ENCODE data around the gene TSGA10.
A peak's percentile ranks its signal among the peaks of the same experiment; 100 is the strongest.
"Not testable (repeated sequence)": the region's sequence is repeated elsewhere in the genome, so short reads cannot be mapped to it uniquely, and the experiment has no call there.

Gene TSGA10, protein sequence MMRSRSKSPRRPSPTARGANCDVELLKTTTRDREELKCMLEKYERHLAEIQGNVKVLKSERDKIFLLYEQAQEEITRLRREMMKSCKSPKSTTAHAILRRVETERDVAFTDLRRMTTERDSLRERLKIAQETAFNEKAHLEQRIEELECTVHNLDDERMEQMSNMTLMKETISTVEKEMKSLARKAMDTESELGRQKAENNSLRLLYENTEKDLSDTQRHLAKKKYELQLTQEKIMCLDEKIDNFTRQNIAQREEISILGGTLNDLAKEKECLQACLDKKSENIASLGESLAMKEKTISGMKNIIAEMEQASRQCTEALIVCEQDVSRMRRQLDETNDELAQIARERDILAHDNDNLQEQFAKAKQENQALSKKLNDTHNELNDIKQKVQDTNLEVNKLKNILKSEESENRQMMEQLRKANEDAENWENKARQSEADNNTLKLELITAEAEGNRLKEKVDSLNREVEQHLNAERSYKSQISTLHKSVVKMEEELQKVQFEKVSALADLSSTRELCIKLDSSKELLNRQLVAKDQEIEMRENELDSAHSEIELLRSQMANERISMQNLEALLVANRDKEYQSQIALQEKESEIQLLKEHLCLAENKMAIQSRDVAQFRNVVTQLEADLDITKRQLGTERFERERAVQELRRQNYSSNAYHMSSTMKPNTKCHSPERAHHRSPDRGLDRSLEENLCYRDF

DNA sequence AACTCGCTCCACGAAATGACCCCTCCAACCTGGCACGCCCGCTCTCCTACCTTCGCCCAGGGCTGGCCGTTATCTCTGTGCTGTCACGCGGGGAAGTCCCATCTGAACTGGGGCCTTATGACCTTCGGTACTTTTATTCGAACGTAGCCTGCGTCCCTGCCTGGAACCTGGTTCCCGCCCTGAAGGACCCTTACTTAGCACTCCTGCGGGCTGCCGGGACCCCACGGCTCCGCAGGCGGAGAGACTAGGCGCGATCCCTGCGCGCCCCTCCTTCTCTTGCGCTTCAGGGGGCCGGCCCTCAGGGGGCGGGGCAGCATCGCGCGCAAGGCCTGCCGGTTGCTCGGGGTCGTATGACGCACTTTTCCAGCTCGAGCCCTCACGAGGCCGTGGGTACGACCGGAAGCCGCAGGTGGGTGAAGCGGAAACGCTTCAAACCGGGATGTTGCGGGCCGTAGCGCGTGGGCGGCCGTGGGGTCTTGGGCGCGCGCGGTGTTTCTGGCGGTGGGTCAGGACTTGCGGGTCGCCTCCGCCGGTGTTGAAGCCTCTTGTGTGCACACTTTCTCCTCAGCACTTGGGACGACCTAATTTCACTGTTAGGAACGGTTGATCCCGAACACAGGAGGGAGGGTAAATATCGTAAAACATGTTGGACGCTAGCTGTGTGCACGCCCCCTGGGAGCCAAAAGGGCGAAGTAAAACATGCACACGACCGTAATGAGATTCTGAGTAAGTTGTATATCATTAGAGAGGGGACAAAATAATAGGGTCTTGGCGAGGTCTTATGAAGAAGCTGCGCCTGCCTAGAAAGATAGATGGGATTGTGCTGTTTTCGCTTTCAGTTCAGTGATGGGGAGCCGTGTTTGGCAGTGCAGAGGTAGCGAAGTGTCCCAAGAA is at the start of gene TSGA10, which contains the start of gene LIPT1:
TSGA10 (minus strand) TSS at position 300 of the 894 bp plus-strand sequence. CDS start 45,503 bp downstream, outside the sequence.
LIPT1 (plus strand) TSS at position 325 of the 894 bp plus-strand sequence. CDS start 6,991 bp downstream, outside the sequence.
- peak; percentile 88 for DNase-seq

- DNase-seq, result no peak
Measured at GRCh38 chr2:99201959-99202678, 47.4 kb upstream of the TSGA10 start.

DNA sequence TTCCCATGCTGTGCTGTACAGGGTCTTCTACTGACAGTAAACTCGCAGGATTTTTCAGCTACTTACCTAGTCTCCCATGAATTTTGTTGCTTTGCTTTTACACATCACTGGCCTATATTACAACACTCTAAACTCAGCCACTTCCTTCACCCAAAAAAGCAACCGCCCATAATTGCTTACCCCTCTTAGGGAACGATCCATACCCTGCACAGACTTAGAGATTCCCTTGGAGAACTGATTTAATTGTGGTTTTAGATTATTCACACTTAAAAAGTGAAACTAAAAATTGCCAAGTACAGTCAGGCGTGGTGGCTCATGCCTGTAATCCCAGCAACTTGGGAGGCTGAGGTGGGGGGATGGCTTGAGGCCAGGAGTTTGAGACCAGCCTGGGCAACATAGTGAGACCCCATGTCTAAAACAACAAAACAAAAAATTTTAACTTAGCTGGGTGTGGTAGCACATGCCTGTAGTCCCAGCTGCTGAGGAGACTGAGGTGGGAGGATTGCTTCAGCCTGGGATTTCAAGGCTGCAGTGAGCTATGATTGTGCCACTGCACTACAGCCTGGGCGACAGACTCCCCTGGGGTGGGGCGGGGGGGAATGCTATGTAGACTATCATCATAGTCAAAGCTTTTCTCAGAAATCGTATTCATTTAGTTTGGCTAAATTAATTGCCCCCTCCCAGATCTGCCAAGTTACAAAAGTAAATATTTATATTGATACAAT is 45.5 kb upstream of the TSGA10 start:
- DNase-seq, result no peak

- no peak for DNase-seq
Measured at GRCh38 chr2:99198103-99198841, 43.5 kb upstream of the TSGA10 start.

DNA sequence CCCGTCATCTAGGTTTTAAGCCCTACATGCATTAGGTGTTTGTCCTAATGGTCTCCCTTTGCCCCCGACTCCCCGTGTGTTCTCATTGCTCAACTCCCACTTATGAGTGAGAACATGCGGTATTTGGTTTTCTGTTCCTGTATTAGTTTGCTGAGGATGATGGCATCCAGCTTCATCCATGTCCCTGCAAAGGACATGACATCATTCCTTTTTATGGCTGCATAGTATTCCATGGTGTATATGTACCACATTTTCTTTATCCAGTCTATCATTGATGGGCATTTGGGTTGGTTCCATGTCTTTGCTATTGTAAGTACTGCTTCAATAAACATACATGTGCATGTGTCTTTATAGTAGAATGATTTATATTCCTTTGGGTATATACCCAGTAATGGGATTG is 37.6 kb upstream of the TSGA10 start:
- not testable (repeated sequence) for DNase-seq

DNA sequence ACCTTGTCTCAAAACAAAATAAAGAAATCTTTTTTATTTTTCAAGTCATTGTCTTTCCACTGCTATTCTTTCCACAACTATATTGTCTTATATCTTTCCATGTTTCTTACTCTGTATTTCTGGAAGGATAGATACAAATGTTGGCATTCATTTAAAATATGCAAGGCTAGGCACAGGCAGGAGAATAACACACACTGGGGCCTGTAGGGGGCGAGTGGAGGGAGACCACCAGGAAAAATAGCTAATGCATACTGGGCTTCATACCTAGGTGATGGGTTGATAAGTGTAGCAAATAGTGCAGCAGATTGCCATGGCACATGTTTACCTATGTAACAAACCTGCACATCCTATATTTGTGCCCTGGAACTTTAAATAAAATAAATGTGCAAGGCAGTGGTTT is 35.8 kb upstream of the TSGA10 start:
- no peak for DNase-seq

GRCh38 chr2:99188357-99188756 is 33.6 kb upstream of the TSGA10 start:
- DNase-seq, result no peak

DNA sequence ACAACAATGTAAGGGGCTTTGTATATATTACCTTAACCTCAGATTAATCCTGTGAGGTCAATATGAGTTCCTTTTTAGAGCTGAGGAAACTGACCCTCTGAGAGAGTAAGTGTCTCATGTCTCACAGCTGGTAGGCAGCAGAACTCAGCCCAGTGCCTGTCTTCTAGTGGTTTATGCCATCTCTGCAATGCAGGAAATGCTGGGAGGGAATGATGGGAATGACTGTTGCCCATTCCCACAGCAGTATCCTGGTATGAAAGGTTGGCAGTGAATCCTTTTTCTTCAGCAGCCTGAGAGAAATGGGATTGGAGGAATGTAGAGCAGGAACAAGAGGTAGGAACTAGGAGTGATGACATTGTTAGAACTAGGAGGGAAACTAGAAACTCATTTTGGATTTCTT is 32.3 kb upstream of the TSGA10 start:
- DNase-seq, result no peak

DNA sequence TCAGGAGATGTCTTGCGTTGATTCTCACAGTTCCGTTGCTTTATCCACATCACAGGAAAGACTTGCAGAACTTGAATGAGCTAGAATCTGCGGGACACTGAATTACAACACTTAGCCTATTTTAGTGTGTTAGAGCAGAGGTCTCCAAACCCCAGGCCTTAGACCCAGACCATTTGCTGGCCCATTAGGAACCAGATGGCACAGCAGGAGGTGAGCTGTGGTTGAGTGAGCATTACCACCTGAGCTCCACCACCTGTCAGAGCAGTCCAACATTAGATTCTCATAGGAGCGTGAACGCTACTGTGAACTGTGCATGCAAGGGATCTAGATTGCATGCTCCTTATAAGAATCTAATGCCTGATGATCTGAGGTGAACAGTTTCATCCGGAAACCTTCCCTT is 30.1 kb upstream of the TSGA10 start:
- no peak for DNase-seq

- DNase-seq, result no peak
Measured at GRCh38 chr2:99183025-99183424, 28.3 kb upstream of the TSGA10 start.

- DNase-seq, result no peak
Measured at GRCh38 chr2:99181624-99182000, 26.9 kb upstream of the TSGA10 start.

DNA sequence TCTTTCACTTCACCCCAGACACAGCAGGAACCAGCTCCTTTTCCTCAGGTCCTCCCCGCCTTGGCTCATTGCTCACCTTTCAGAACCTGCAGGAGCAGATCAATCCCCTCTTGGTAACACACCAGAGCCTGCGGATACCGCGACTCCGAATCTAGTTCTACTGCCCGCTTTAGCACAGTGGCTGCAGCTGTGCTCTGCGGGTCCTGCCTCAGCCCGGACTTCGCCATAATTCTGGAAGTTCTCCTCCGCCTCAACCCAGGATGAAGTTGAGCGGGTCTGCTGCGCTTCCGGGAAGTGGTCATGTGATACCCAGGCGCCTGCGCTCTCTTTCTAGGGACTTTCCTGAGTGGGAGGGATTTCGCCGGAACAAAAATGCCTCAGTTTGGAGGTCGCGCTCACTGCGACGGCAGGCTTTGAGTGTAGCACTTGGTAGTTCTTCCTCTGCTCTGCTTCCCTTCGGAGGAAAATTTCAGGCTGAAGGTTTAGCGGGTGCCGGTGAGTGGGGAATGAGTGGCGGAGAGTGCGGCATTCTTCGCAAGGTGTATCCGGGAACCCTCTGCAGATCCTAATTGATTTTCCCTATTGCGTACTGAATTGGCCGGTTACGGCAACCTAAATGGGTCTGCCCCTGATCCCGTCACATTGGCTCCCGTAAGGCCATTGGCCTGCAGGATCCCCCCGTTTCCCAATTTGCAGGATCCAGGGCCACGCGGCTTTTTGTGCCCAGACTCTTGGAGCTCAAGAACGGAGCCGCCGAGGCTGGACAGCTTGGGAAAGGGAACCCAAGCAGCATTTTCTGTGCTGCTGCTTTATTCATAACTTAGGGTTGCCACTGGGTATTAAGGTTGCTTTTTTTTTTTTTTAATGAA is 26.2 kb upstream of the TSGA10 start, which contains the start of the genes MITD1 and MRPL30:
MITD1 (minus strand) TSS at position 304 of the 869 bp plus-strand sequence; CDS start at position 227, 77 bp downstream.
MRPL30 (plus strand) TSS at position 430 of the 869 bp plus-strand sequence. CDS start 5,020 bp downstream, outside the sequence.
- DNase-seq, result peak; percentile 94

DNA sequence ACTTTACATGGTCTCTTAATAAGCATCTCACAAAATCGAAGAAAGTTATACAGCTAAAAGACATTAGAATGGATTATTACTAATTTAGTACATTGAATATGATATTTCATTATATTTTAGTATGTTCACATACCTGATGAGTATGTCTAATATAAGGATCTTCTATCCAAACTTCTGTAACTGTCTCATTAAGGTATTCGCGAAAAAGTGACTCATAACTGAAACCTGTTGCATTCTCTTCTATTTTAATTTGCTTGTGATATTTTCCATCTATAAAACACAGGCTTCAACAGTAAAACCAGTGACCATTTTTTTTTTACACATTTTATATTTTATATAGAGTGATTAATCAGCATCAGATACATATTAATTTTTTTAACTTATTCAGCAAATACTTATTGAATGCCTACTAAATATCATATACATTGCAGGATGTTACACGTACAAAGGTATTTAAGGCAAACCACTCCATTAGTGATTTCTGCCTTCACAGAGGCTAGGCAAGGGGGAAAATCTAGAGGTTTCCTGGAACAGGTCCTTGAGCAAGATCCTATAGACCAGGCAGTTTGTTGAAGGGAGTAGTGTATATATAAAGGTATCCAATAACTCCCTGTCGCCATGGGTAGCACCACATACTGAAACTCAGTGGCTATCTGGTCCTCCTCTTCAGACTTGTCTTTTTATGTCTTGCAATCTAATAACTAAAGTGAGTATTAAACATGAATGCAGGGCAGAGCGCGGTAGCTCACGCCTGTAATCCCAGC is 16.8 kb upstream of the TSGA10 start:
- no peak for DNase-seq

DNA sequence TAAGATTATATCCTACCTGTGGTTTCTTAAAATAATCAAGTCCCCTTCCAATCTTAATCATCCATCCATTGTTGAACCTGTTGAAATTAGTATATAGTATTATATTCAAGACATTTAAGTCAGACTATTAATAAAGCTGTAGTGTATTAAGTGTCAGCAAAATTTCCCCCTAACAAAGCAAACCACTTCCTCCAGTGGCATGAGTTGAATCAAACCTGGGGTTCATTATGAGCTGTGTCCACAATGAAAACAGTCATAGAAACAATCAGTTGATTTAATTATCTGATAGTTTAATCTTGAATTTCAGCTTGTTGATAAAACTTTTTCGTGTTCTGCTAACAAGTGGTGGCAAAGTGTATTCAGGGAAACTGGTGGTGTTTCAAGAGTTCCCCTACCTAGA is 14.8 kb upstream of the TSGA10 start:
- DNase-seq, result no peak

GRCh38 chr2:99166218-99166617 is 11.5 kb upstream of the TSGA10 start:
- DNase-seq, result no peak

DNA sequence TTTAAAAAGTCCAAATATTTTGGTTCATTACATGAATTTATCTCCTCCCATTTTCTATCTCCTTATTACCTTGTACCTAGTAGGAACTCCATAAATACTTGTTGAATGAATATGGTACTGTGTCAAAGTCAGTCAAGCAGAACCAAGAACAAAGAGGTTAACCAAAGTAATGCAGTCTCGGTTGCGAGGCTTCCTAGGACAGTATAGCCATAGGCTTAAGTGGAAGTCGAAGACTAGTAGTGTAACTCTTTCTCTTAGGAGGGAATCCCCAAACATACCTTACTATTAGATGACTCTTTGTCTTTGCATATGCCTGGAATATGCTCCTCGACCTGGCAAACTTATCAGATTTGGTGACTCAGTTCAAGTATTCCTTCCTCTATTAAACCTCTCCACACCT is 4.9 kb upstream of the TSGA10 start:
- no peak for DNase-seq

DNA sequence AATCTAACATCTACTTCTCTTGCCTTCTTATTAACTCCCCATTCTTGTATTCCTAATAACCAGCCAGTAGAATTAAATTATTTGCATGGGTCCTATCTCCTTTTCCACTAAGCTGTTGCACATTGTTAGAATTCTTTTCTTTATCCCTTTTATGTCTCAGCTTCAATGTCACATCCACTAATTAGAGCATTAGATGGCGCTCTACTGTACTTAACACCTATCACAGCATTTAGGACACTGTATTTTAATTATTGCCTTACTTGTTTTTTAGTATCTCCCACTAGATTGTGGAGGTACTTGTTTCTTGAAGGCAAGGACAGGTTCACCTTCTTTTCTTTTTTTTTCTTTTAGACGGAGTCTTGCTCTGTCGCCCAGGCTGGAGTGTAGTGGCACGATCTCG is 3.9 kb upstream of the TSGA10 start:
- DNase-seq, result no peak

- no peak for DNase-seq
Measured at GRCh38 chr2:99156891-99157290, 2.1 kb upstream of the TSGA10 start.
